NT2/D1 (cell line): ENCODE data around the gene EDAR.

Experiments
- YY1 ChIP-seq: IDR thresholded peaks from 2 replicates; pipeline ENCODE4 v1.6.1; 2011; ENCODE audit not compliant: insufficient read length, insufficient read depth
- ZNF274 ChIP-seq: IDR thresholded peaks from 2 replicates; pipeline ENCODE4 v1.6.1; 2011; ENCODE audit warnings: mild to moderate bottlenecking, low read depth, low read length

GRCh38 chr2:108936866-108937265, 52.2 kb downstream of the EDAR start:
- TF ChIP-seq ZNF274 (no peak), YY1 (no peak)
